ENCODE results near the gene FOCAD.

The FOCAD gene

DNA sequence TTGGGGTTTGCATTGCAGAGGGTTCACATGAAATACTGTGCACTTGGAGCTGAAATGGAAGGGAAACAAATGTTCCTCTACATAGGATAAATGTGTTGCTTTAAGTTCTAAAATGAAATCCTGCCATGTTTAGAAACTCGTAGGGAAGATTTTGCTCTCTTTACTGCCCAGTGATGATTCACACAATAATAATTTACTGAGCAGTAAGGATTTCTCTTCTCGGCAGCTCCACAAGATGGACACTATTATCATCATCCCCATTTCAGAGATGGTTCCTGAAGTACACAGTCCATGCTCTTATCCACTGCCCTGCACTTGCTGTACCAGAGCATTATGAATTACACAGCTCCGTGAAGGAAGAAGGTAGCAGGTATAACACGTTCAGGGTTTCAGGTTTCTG is 343.2 kb downstream of the FOCAD start:
- no peak for FAIRE-seq

DNA sequence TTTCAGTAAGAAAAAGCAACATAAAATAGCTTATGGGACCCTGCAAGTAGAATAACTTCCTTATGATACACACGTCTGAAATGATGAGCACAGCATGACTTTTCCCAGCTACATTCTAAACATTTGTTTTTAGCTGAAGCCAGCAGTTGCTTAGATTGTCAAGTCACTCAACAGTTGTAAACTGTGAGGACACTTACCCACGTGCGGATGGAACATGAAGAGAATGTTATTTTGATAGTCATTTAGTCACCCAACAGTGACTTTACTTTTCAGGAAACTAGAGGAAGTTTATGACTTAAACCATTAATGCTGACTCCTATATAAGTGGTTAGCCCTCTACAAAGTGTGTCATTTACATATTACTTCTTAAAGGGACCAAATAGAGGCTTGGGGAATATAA is 344.4 kb downstream of the FOCAD start:
- no peak for FAIRE-seq

DNA sequence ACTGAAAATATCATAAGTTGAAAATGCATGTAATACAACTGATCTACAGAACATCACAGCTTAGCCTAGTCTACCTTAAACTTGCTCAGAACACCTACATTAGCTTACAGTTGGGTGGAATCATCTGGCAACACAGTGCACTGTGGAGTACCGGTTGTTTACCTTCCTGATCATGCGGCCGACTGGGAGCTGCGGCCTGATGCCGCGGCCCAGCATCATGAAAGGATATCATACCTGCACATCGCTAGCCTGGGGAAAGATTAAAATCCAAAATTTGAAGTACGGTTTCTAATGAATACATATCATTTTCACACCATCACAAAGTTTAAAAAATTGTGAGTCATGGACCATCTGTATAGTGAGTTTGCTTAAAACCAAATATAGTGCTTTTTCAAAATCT is 345.6 kb downstream of the FOCAD start:
- FAIRE-seq: peak; percentile 95

DNA sequence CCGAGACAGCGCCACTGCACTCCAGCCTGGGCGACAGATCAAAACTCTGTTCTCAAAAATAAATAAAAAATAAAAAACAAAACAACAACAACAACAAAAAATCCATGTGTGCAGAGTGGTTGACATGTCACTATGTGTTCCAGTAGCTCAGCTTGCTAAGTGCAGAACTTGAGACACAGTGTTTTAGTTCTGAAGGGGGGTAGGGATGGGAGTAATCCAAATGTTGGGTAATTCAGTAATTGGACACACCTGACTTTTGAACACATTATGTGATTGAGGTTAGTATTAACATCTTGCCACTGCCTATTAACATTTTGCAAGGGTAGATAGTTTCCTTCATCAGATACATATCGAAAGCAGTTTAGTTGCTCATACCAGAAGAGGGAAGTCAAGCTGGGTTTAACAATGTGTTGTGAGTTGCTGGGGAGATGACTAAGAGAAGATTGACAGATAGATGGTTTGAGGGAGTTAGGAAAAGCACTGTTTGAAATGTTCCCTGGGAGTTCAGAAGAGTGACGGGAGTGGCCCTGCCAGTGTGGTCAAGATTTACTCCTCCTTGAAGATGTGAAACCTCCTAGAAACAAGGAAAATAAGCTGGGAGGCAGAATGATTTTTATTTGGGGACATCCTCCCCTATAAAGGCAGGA is 346.5 kb downstream of the FOCAD start:
- FAIRE-seq: no peak

DNA sequence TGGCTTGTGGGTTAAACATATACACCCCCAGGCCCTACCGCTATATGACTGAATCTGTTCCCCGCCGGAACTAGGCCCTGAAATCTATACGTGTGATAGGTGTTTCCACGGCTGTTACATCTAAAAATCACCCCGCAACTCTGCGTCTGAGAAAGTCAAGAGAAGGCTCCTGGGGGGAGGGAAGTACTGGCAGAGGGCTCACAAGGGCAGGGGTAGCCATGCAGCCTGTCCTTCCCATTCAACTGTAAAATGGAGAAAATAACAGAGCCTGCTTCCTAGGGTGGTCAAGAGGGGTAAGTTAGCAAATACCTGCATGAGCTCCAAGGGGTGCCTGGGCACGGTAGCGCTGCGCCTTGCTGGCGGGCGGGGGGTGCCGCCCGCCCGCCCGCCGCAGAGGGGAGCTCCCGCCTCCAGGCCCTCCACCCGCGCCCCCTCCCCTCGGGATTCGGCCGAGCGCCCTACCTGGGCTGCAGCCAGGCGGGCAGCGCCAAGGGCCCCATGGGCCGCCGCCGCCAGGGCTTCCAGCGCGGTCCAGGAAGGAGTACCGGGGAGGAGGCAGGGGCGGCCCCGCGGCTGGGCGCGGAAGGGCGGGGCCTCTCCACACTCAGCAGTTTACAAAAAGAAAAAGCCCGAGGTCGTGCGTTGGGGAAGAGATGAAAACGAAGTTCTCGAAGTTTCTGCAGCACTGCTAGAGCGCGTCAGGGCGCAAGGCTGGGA is 347.2 kb downstream of the FOCAD start, which contains the start of gene HACD4:
Gene HACD4, minus strand, starts transcription at position 550 of the 717 bp plus-strand sequence. Its CDS starts 50 bp downstream, at position 500.
- FAIRE-seq: no peak

DNA sequence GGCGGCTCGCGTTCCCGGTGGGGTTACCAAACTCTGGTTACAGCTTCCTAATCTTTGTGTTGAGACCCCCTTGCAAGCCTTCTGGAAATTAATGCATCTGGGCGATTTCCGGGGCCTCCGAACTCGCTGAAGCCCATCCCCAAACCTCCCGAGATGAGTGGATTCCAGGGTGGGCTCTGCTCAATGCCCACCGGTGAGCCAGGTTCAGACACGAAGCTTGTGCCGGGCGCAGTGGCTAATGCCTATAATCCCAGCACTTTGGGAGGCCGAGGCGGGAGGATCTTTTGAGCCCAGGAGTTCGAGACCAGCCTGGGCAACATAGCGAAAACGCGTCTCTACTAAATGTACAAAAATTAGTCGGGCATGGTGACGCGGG is 347.7 kb downstream of the FOCAD start:
- no peak for FAIRE-seq

DNA sequence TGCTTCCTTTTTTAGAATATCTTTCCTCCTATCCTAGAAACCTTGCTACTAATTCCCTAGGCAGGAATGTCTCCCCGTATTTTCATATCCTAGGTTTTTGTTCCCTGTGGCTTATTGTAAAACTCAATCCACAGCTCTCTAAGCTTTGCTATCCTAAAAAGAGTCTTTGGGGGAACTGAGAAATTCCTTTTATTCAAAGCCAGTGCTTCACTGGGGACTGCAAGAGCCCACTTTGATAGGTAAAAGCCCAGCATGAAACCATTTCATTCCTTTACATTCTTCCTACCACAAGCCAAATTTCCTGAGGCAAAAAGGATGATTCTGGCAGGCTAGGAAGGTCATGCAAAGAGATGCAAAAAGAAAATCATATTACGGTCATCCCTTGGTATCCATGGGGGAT is 353.2 kb downstream of the FOCAD start:
- no peak for FAIRE-seq

DNA sequence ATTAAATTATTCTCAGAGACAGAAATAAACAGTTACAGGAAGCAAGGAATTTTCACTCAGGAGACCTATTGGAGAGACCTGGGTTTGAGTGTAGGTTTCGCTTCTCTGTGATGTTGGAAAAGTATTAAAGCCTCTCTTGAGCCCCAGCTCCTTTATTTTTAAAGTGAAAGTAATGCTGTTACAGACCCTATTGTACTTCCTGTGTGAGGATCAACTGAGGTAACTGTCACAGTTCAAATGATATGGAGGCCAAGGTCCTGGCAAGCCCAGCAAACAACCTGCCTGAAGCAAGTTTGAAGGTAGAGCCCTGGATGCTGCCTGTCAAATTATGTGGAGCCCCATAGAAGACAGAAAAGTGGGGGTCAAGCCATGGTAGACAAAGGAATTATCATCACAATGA is 355.2 kb downstream of the FOCAD start:
- no peak for FAIRE-seq

DNA sequence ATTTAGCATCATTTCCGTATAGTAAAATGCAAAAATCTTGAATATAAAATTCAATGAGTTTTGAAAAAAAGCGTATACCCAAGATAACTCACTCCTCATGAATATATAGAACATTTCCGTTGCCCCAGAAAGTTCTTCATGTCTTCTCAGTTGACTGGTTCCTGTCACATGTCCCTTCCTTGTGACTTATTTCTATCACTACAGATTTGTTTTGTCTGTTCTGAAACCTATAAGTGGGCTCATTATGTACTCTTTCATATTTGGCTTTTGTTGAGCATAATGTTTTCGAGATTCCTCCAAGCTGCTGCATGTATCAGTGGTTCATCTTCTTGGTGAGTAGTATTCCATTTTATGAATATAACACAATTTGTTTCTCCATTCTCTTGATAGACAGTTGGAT is 358.4 kb downstream of the FOCAD start:
- no peak for FAIRE-seq

DNA sequence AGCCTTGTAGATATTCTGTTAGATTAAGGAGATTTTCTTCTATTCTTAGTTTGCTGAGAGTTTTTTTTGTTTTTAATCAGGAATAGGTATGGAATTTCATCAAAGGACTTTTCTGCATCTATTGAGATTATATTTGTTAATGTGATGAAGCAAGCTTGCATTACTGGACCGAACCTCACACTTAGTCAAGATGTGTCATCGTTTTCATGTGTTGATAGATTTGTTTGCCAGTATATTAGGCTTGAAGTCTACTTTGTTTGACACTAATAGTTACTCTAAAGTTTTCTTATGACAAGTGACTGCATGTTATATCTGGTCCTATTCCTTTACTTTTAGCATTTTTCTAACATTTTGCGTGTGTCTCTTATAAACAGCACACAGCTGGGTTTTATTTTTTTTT is 359.8 kb downstream of the FOCAD start:
- no peak for FAIRE-seq

Data from islet of Langerhans (tissue), 1 donor.